GOT3 (cell line): ENCODE results near the gene SLC24A3.
"Not testable (repeated sequence)": the region's sequence is repeated elsewhere in the genome, so short reads cannot be mapped to it uniquely, and the experiment has no call there.

ENCODE experiments used
- DNase-seq: peaks from one replicate; lab custom pipeline; 2025; ENCODE audit warnings: mixed read lengths; lab: John Stamatoyannopoulos, UW

SLC24A3 gene

GRCh38 chr20:19639471-19640045 lies 427.1 kb downstream of the SLC24A3 start:
- DNase-seq: not testable (repeated sequence)

- no peak for DNase-seq
Measured at GRCh38 chr20:19642860-19643259, 430.4 kb downstream of the SLC24A3 start.

GRCh38 chr20:19644085-19644484 lies 431.6 kb downstream of the SLC24A3 start:
- no peak for DNase-seq

GRCh38 chr20:19646963-19647362 lies 434.5 kb downstream of the SLC24A3 start:
- DNase-seq: no peak

GRCh38 chr20:19648024-19648423 lies 435.6 kb downstream of the SLC24A3 start:
- no peak for DNase-seq

- DNase-seq: no peak
Measured at GRCh38 chr20:19649041-19649440, 436.6 kb downstream of the SLC24A3 start.

GRCh38 chr20:19652591-19653026 lies 440.2 kb downstream of the SLC24A3 start:
- DNase-seq: no peak

- DNase-seq: no peak
Measured at GRCh38 chr20:19653327-19653726, 440.9 kb downstream of the SLC24A3 start.

- no peak for DNase-seq
Measured at GRCh38 chr20:19654921-19655320, 442.5 kb downstream of the SLC24A3 start.

GRCh38 chr20:19658137-19658536 lies 445.7 kb downstream of the SLC24A3 start:
- DNase-seq: no peak

- no peak for DNase-seq
Measured at GRCh38 chr20:19659448-19659847, 447.0 kb downstream of the SLC24A3 start.

- DNase-seq: no peak
Measured at GRCh38 chr20:19660808-19661378, 448.5 kb downstream of the SLC24A3 start.

GRCh38 chr20:19661717-19662636 lies 449.5 kb downstream of the SLC24A3 start:
- peak; percentile 100 for DNase-seq

GRCh38 chr20:19662637-19662995 lies 450.2 kb downstream of the SLC24A3 start:
- DNase-seq: no peak

GRCh38 chr20:19668418-19668817 lies 456.0 kb downstream of the SLC24A3 start:
- DNase-seq: no peak

- no peak for DNase-seq
Measured at GRCh38 chr20:19670829-19671228, 458.4 kb downstream of the SLC24A3 start.

- no peak for DNase-seq
Measured at GRCh38 chr20:19671374-19671773, 458.9 kb downstream of the SLC24A3 start.

GRCh38 chr20:19672498-19672897 lies 460.1 kb downstream of the SLC24A3 start:
- no peak for DNase-seq

- DNase-seq: no peak
Measured at GRCh38 chr20:19673575-19673974, 461.1 kb downstream of the SLC24A3 start.

- no peak for DNase-seq
Measured at GRCh38 chr20:19676202-19676601, 463.8 kb downstream of the SLC24A3 start.

GRCh38 chr20:19677336-19677735 lies 464.9 kb downstream of the SLC24A3 start:
- no peak for DNase-seq

GRCh38 chr20:19678591-19678990 lies 466.1 kb downstream of the SLC24A3 start:
- not testable (repeated sequence) for DNase-seq

- no peak for DNase-seq
Measured at GRCh38 chr20:19679900-19680495, 467.6 kb downstream of the SLC24A3 start.
